Measurements from ENCODE around the gene MAP3K7. TPM values are rescaled to one million over a fixed set of nuclear protein-coding genes. Genes with fewer than 3 reads are reported as not detected.

MAP3K7 gene
- total RNA-seq, 1 experiment from 2014 or later: 26.6 TPM

DNA sequence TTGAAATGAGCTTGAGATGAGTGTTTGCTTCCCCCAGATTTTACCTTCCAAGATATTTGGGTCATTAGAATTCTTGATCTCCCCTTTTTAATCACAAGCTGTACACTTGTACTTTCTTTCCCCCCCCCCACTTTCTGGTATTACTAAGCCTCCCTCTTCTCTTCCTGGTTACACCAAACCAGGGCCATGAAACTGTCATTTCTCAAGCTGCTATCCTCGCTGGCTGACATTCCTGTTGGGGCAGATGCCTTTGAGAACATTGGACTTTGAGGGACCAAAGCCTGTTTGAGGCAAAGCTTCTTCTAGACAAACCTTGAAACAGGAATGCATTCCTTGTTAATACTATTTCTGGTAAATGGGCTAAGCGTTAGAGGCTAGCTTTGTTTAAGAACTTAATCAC lies 32.3 kb upstream of the MAP3K7 start:
- Histone ChIP-seq H3K27me3 (ENCODE audit: insufficient read depth, low read length) (peaks cover 76% of the 10 kb centered on the region), H3K79me2 (ENCODE audit: insufficient read depth, low read length) (no peaks in the 10 kb centered on the region), H3K4me1 (ENCODE audit: control insufficient read depth in 1 of 2, insufficient read depth in 2 of 2, low read length in 2 of 2) (no peaks in the 10 kb centered on the region), H2AFZ (ENCODE audit: low read depth, low read length, poor library complexity, severe bottlenecking) (no peak overlapping the region), H3K4me2 (ENCODE audit: low read length) (no peak overlapping the region), H3K27ac (ENCODE audit: low read depth, low read length) (no peak overlapping the region), H3K9me3 (ENCODE audit: control insufficient read depth in 1 of 2, insufficient read depth in 1 of 2, low read depth in 1 of 2, low read length in 2 of 2) (no peaks in the 10 kb centered on the region), H3K4me3 (replicated peaks in 1 of 2; ENCODE audit: low read depth in 1 of 2, low read length in 2 of 2) (no peak overlapping the region), H3K9me2 (ENCODE audit: insufficient read depth) (no peaks in the 10 kb centered on the region), H4K20me1 (ENCODE audit: insufficient read depth) (no peaks in the 10 kb centered on the region), H3K9ac (ENCODE audit: low read length) (no peak overlapping the region), H3K36me3 (ENCODE audit: control insufficient read depth in 1 of 2, insufficient read depth in 2 of 2, low read length in 2 of 2) (no peaks in the 10 kb centered on the region)
- no TSS peak for BruUV-seq (replicated peaks)
- ATAC-seq: no peak
- CTCF ChIA-PET: no interaction called here
- POLR2A ChIA-PET: no interaction called here
- DNase-seq (ENCODE audit: low read depth, low spot score): no peak
- intact Hi-C loops (cut with micrococcal nuclease): no loop called here
- RAD21 ChIA-PET (ENCODE audit: low non-redundant PET in 1 of 2, low total read pairs in 2 of 2, uncharacterized antibody in 2 of 2, unreplicated experiment in 2 of 2): no interaction called here
- TF ChIP-seq ELF1 (IDR thresholded peaks at IDR 0.05; ENCODE audit: borderline replicate concordance, low read depth) (no peak), CEBPB (IDR thresholded peaks at IDR 0.05; ENCODE audit: low read depth) (no peak), POLR2A (IDR thresholded peaks at IDR 0.05; ENCODE audit: borderline replicate concordance, extremely low read depth, insufficient read depth, insufficient read length) (no peak), SIN3A (IDR thresholded peaks at IDR 0.05; ENCODE audit: low read depth) (no peak), RAD21 (IDR thresholded peaks at IDR 0.05; ENCODE audit: low read depth) (no peak), ZFX (IDR thresholded peaks at IDR 0.05) (no peak), JUND (IDR thresholded peaks at IDR 0.05) (no peak), EZH2phosphoT487 (IDR thresholded peaks at IDR 0.05; ENCODE audit: borderline replicate concordance) (no peak), POLR2AphosphoS5 (IDR thresholded peaks at IDR 0.05; ENCODE audit: low read depth, low read length) (no peak), SP1 (IDR thresholded peaks at IDR 0.05; ENCODE audit: low read depth) (no peak), CBX3 (IDR thresholded peaks at IDR 0.05; ENCODE audit: low read depth) (no peak), FOSL1 (IDR thresholded peaks at IDR 0.05; ENCODE audit: low read depth) (no peak), TCF7L2 (IDR thresholded peaks at IDR 0.05; ENCODE audit: borderline replicate concordance, extremely low read depth, insufficient read depth, insufficient read length) (no peak), ZNF274 (IDR thresholded peaks at IDR 0.05; ENCODE audit: low read depth, low read length) (no peak), EGR1 (IDR thresholded peaks at IDR 0.05; ENCODE audit: low read depth) (no peak)
- TF ChIP-seq, protein P1, sequence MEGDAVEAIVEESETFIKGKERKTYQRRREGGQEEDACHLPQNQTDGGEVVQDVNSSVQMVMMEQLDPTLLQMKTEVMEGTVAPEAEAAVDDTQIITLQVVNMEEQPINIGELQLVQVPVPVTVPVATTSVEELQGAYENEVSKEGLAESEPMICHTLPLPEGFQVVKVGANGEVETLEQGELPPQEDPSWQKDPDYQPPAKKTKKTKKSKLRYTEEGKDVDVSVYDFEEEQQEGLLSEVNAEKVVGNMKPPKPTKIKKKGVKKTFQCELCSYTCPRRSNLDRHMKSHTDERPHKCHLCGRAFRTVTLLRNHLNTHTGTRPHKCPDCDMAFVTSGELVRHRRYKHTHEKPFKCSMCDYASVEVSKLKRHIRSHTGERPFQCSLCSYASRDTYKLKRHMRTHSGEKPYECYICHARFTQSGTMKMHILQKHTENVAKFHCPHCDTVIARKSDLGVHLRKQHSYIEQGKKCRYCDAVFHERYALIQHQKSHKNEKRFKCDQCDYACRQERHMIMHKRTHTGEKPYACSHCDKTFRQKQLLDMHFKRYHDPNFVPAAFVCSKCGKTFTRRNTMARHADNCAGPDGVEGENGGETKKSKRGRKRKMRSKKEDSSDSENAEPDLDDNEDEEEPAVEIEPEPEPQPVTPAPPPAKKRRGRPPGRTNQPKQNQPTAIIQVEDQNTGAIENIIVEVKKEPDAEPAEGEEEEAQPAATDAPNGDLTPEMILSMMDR (IDR thresholded peaks at IDR 0.05 in 2 of 3, conservative IDR thresholded peaks at IDR 0.05 in 1 of 3; ENCODE audit: borderline replicate concordance in 1 of 3, insufficient read depth in 1 of 3, low read depth in 2 of 3, low read length in 2 of 3): no peak

Measured in HCT116 (cell line).